Dendritic cell treated with granulocyte-macrophage colony-stimulating factor and Interleukin-4, amounts not matched to agents 40 ng/mL and 50 ng/mL, for 4 days (primary cell): ENCODE measurements around the gene PIGS.
"Not testable (repeated sequence)": the region's sequence is repeated elsewhere in the genome, so short reads cannot be mapped to it uniquely, and the experiment has no call there.

Source experiments
- H3K27ac Mint-ChIP-seq: one replicate; pipeline ENCODE4 v1.8.0; 2022; ENCODE audit warnings: mild to moderate bottlenecking, mixed read lengths
- H3K27me3 Mint-ChIP-seq: one replicate; pipeline ENCODE4 v1.8.0; 2022; ENCODE audit warnings: mild to moderate bottlenecking, mixed read lengths
- H3K36me3 Mint-ChIP-seq: one replicate; pipeline ENCODE4 v1.8.0; 2022; ENCODE audit warnings: low read depth, mixed read lengths
- H3K4me1 Mint-ChIP-seq: one replicate; pipeline ENCODE4 v1.8.0; 2022; ENCODE audit warnings: low read depth, mixed read lengths
- H3K4me3 Mint-ChIP-seq: one replicate; pipeline ENCODE4 v1.8.0; 2022; ENCODE audit warnings: mild to moderate bottlenecking, moderate library complexity, mixed read lengths
- H3K9me3 Mint-ChIP-seq: one replicate; pipeline ENCODE4 v1.8.0; 2022; ENCODE audit warnings: mixed read lengths
- intact Hi-C: fragments of 100-400 bp; cut with micrococcal nuclease; formaldehyde crosslinking; loops from one replicate; pipeline ENCODE4 v1.15.0; 2022

The PIGS gene

DNA sequence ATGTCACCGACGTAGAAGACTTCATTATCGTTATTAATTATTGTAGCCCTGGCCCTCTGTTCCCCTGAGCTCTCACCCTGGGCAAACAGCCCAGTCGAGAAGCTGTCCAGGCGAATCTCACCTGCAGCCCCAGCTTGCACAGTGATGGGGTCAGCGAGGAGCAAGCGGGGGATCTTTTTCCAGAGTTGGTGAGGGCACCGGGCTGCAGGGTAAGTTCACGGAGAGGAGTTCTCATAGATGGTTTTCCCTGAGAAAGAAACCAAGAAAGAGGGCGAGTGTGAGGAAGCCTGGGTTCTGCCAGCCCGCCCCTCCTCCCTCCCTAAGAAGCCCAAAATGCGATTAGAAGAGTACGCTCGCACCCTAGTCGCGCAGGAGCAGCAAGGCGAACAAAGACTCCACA, 27.1 kb upstream of the PIGS start:
- Mint-ChIP-seq H3K4me1 (peaks cover 30% of the 10 kb centered on the region), H3K4me3 (peak overlapping the region; percentile 88), H3K36me3 (peaks cover 45% of the 10 kb centered on the region), H3K27me3 (no peaks in the 10 kb centered on the region), H3K9me3 (no peaks in the 10 kb centered on the region), H3K27ac (peak overlapping the region; percentile 87)
- intact Hi-C loops, result loop anchor here (5.0 kb wide), 1 partner anchor 49 kb away; the partner anchor contains the start of gene BLTP2

DNA sequence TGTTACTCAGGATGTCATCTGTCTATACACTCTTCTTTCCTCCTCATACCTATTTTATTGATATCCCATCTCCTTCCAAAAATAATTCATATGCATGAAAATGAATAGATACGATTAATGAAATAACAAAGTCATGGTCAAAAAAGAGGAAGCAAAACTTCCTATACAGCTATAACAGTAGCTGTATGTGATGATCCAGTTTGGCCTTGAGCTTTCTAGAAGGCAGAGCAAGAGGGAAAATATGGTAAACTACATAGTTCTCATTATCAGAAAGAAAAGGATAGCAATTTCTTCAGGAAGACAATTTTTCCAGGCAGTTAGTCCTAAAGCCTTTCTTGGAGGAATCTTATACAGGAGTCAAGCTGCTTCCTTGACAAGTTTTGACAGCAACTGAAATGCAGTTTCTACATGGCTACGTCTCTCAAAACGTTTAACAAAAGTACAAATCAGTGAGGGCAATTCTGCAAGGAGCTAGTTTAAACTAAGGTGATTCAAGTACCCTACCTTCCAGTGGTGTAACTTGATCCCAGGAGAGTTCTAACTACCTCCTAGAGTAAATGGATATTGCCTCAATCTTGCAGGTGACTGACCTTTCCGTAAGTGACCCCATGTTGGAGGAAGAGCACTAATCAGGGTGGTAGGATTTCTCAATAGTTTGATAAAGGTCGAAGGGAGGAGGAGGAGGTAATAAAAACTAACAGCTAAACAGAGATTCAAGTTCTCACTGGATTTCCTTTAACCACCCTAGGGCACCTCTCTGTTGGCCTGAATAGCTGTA, 26.5 kb upstream of the PIGS start:
- Mint-ChIP-seq H3K4me3 (peak overlapping the region; percentile 88), H3K9me3 (no peaks in the 10 kb centered on the region), H3K4me1 (peaks cover 30% of the 10 kb centered on the region), H3K36me3 (peaks cover 45% of the 10 kb centered on the region), H3K27me3 (no peaks in the 10 kb centered on the region), H3K27ac (peak overlapping the region; percentile 87)
- intact Hi-C loops, result loop anchor here (5.0 kb wide), 1 partner anchor 50 kb away; the partner anchor contains the start of gene BLTP2

DNA sequence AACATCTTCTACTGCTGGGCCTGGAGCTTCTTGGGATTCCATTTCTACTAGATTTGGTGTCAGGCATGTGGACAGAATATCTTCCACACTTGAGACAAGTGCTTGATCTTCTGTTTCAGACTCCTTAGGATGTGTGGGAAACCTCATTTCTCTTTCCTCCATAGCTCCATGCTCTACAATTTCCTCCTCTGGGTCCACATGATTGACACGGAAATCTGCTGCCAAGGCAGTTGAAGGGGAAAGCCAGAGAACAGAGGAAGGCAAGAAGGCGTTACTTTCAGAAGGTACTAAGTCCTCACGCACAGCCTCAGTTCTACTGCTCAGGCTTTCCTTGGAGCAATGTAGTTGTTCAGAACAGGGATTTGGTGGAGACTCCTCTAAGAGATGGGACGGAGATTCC, 20.9 kb upstream of the PIGS start:
- Mint-ChIP-seq H3K9me3 (no peaks in the 10 kb centered on the region), H3K27me3 (no peaks in the 10 kb centered on the region), H3K4me1 (peaks cover 1% of the 10 kb centered on the region), H3K4me3 (no peak overlapping the region), H3K27ac (no peak overlapping the region), H3K36me3 (peaks cover 64% of the 10 kb centered on the region)
- intact Hi-C loops, result no loop called here

DNA sequence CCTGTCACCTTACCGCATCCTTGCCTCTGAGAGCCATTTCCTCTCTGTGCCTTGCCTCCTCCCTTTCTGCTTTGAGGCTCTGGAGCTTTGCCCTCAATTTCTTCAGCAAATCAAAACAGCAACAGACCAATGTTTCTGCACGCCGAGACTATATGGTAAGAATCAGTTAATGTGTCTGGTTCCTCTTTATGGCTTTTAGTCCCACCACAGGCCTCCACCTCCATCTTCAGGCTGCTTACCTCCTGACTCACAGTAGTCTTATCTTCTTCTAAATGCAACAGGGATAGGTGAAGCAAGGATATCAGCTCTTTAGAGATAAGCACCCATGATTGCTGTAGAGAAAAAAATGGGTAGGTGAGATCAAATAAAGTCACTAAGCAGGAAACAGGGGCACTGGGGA, 14.5 kb upstream of the PIGS start:
- Mint-ChIP-seq H3K4me3 (no peak overlapping the region), H3K4me1 (no peaks in the 10 kb centered on the region), H3K9me3 (no peaks in the 10 kb centered on the region), H3K36me3 (peaks cover 24% of the 10 kb centered on the region), H3K27ac (no peak overlapping the region), H3K27me3 (no peaks in the 10 kb centered on the region)
- intact Hi-C loops, result no loop called here

DNA sequence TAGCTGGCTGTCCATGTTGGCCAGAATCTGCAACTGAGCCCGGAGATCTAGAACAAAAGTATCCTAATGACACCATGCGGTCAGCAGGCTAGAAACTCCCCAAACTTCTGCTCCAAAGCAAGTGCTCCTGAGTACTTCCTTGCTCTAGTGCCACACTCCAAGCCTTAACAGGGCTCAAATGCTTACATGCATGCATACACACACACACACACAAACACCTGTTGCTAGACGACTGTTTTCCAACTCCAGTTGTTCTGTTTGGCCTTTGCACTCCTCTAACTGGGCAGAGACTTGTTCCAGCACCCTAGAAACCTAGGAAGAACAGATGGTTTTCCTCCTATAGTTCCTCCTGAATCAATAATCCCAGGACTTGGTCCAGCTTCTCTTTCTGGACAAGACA, 13.1 kb upstream of the PIGS start:
- H3K27me3 Mint-ChIP-seq, result no peaks in the 10 kb centered on the region
- no peak overlapping the region for H3K4me3 Mint-ChIP-seq
- H3K9me3 Mint-ChIP-seq, result no peaks in the 10 kb centered on the region
- peaks cover 29% of the 10 kb centered on the region for H3K36me3 Mint-ChIP-seq
- no peak overlapping the region for H3K27ac Mint-ChIP-seq
- intact Hi-C loops, result no loop called here
- no peaks in the 10 kb centered on the region for H3K4me1 Mint-ChIP-seq

DNA sequence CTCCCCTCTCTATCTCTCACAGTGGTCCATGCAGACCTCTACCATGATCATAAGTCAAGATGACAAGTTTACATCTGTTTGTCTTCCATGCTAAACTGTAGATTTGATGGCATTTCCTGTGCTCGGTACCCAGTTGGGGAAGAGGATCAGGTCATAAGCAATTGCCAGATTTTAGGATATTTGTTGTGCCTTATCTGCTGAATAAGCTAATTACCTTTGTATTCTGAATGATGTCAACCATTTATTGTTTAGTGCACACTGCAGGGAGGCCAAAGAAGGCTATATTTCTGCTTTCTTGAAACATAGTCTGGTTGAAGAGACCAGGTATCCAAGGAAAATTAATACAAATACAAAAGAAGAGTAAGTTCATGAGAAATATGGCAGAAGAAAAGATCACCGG, 11.2 kb upstream of the PIGS start:
- no peaks in the 10 kb centered on the region for H3K9me3 Mint-ChIP-seq
- H3K27me3 Mint-ChIP-seq, result no peaks in the 10 kb centered on the region
- H3K36me3 Mint-ChIP-seq, result peaks cover 35% of the 10 kb centered on the region
- H3K4me1 Mint-ChIP-seq, result no peaks in the 10 kb centered on the region
- H3K4me3 Mint-ChIP-seq, result no peak overlapping the region
- intact Hi-C loops, result no loop called here
- no peak overlapping the region for H3K27ac Mint-ChIP-seq

DNA sequence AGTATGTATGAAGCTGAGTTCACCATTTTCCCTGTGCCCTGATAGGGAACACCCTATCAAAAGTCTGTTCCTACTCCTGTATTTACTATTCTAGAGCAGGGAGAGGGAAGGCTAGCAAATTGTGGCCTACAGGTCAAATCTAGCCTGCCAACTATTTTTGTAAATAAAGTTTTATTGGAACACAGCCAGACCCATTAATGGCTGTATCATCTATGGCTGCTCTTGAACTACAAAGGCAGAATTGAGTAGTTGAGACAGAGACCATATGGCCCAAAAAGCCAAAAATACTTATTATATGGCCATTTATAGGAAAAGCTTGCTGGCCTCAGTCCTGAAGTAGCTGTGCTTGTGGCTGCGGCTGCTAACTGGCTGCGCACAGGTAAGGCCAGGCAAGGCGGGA, 9.6 kb upstream of the PIGS start:
- H3K4me1 Mint-ChIP-seq, result peaks cover 13% of the 10 kb centered on the region
- H3K9me3 Mint-ChIP-seq, result no peaks in the 10 kb centered on the region
- H3K36me3 Mint-ChIP-seq, result peaks cover 44% of the 10 kb centered on the region
- peaks cover 5% of the 10 kb centered on the region for H3K27me3 Mint-ChIP-seq
- no peak overlapping the region for H3K27ac Mint-ChIP-seq
- H3K4me3 Mint-ChIP-seq, result no peak overlapping the region
- intact Hi-C loops, result no loop called here

DNA sequence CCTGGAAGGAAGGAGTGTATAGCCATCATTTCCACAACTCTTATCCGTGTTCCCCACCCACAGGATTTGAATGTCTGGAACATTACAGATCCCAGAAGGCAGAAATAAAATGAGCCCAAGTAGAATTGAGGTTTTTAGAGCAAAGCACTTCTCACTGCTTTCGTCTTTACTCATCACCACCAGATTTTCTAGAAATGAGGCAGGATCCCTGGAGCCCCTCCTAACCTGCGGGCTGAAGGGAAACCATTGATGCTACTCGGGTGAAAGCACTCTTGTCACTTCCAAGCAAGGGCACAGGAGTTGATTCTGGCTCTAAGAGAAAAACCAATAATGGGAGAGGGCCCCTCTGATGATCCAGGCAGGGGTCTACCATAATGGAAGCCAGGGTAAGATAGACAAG, 8.2 kb upstream of the PIGS start:
- intact Hi-C loops, result no loop called here
- Mint-ChIP-seq H3K36me3 (peaks cover 52% of the 10 kb centered on the region), H3K9me3 (no peaks in the 10 kb centered on the region), H3K27me3 (peaks cover 9% of the 10 kb centered on the region), H3K4me1 (peaks cover 16% of the 10 kb centered on the region), H3K27ac (no peak overlapping the region), H3K4me3 (no peak overlapping the region)

DNA sequence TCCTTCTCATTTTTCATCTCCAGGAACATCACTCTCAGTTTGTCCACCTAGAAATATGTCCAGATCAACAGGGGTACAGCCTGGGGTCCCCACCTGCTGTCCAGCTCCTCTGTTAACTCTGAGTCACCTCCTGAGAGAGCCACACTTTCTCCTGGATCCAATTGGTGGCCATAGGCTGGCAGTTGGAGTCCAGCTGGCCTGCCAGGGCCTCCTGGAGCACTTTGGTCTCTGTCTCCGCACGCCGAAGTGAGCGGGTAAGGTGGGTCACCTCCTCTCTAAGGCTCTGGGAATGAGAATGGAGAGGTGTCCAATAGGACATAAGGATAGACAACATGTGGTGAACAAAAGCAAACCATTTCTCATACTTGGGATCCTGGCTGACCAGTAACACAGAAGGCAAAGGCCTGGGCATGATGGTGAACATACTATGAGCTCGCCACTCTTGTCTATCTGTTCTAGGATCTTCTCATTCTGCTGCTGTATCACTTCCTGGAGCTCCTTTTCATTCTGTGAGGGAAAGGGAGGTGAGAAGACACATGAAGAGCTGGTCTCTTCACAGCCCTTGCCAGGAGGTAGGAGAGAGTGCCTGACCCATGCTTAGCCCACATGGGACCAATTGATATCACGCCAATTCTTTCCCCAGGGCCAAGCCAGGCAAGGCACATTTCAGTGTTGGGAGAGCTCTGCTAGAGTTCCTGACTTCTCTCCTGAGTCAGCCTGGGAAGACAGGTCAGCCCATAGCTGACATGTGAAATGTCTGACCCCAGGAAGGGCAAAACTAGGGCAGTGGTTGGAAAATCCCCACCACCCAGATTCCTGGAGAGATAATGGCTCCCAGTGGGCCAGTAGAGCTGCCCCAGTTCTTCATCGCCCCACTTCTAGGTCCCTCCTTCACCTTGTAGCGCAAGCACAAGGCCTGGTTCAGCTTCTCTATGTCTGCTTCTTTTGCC, 7.2 kb upstream of the PIGS start:
- H3K36me3 Mint-ChIP-seq, result peaks cover 62% of the 10 kb centered on the region
- H3K4me1 Mint-ChIP-seq, result peaks cover 16% of the 10 kb centered on the region
- H3K27ac Mint-ChIP-seq, result no peak overlapping the region
- no peak overlapping the region for H3K4me3 Mint-ChIP-seq
- intact Hi-C loops, result no loop called here
- H3K27me3 Mint-ChIP-seq, result peaks cover 9% of the 10 kb centered on the region
- no peaks in the 10 kb centered on the region for H3K9me3 Mint-ChIP-seq

DNA sequence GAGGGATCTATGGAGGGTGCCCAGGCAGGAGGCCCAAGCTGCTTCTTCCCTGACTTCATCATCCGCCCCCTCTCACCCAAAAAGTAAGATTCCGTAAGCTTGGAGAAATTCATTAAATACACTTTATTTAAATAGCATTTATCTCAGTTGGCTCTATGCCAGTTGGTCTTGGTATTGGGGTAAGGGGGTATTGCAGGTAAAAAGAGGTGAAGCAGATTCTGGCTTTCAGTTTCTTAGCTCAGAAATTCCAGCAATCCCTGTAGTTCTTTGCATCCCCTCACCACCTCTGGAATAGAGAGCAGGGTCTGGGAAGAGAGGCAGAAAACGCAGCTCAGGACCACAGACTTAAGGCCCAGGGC, 6.1 kb upstream of the PIGS start:
- peaks cover 21% of the 10 kb centered on the region for H3K4me1 Mint-ChIP-seq
- H3K36me3 Mint-ChIP-seq, result peaks cover 72% of the 10 kb centered on the region
- H3K9me3 Mint-ChIP-seq, result no peaks in the 10 kb centered on the region
- H3K4me3 Mint-ChIP-seq, result no peak overlapping the region
- peaks cover 15% of the 10 kb centered on the region for H3K27me3 Mint-ChIP-seq
- intact Hi-C loops, result no loop called here
- no peak overlapping the region for H3K27ac Mint-ChIP-seq

DNA sequence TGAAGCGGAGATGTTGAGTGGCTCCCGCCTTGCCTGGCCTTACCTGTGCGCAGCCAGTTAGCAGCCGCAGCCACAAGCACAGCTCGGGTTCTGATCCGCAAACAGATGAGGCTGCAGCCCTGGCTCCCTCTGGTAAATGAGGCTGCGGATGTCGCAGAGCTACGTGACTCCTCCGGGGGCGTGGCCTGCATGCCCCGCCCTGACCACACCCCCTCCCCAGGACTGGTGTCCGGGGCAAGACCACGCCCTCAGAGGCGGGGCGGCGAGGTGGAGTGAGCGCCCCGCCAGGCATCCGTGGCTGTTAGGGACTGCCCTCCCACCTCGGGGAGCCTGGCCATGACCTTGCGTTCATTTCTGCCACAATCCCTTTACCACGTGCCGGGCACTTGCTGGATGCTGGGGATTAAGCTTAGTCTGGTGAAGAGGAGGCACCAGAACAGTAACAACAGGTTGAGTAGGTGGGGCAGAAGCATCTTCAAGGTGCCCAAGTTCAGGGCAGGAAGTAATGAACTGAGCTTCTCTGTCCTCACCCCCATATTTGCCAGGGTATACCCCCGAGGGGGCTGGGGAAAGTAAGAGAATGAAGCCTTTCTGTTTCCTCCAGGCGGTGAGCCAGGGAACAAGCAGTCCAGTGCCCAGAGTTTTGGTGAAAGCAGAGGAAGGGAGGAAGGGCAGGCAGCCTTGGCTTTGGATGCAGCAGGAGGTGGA, 5.6 kb upstream of the PIGS start, which contains the start of gene ALDOC:
ALDOC (minus strand) TSS at position 138 of the 708 bp plus-strand sequence. CDS start 1,363 bp downstream, outside the sequence.
- H3K36me3 Mint-ChIP-seq, result peaks cover 72% of the 10 kb centered on the region
- peaks cover 26% of the 10 kb centered on the region for H3K4me1 Mint-ChIP-seq
- H3K4me3 Mint-ChIP-seq, result peak within 1 kb of the TSS; percentile 74
- intact Hi-C loops, result no loop called here
- peak within 1 kb of the TSS; percentile 17 for H3K27ac Mint-ChIP-seq
- H3K27me3 Mint-ChIP-seq, result peaks cover 15% of the 10 kb centered on the region
- no peaks in the 10 kb centered on the region for H3K9me3 Mint-ChIP-seq

DNA sequence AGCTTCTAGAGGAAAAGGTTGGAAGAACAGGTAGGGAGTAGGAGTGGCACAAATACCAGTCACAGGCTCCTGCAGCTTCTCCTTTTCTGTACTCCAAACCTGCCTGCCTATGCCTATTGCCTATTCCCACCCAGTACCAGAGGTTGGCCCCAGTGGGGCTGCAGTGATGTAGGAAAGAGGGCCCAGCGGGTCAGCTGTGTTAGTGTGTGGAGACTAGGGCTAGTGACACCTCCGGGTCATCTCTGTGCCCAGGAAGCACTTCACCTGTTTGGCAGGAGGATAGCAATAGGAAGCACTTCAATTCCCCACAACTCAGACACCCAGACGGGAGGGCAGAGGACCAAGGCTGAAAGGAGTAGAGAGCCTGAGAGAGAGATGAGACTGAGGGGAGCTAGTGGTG, 4.7 kb upstream of the PIGS start:
- H3K27ac Mint-ChIP-seq, result peak overlapping the region; percentile 17
- H3K27me3 Mint-ChIP-seq, result peaks cover 15% of the 10 kb centered on the region
- peak overlapping the region; percentile 74 for H3K4me3 Mint-ChIP-seq
- peaks cover 26% of the 10 kb centered on the region for H3K4me1 Mint-ChIP-seq
- intact Hi-C loops, H3K9me3 Mint-ChIP-seq: not testable (repeated sequence)
- H3K36me3 Mint-ChIP-seq, result peaks cover 78% of the 10 kb centered on the region

DNA sequence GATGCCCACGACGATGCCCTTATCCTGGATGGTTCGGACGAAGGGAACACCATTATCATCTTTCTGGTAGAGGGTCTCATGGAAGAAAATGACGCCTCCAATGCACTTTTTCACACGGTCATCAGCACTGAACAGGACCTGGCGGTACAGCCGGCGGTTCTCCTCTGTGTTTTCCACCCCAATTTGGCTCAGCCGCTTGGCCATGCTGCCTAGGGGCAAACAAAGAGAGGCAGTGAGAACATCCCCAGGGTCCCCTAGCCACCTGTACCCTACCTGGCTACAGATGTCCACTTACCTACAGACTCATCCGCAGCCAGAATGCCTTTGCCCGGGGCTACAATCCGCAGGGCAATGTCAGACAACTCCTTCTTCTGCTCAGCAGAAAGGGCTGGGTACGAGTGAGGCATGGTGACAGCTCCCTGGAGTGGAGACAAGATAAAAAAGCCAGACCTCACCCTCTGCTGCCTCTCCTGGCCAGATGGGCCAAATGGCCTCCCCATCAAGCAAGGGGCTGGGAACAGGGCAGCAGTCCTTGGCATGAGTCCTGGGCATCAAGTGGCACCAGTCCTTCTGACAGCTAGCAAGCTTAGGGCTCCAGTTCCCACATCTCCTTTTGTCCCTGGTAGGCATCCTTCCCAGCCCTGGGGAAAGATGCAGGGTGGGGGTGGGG, 3.9 kb upstream of the PIGS start:
- peaks cover 15% of the 10 kb centered on the region for H3K27me3 Mint-ChIP-seq
- H3K27ac Mint-ChIP-seq, result no peak overlapping the region
- H3K36me3 Mint-ChIP-seq, result peaks cover 76% of the 10 kb centered on the region
- H3K9me3 Mint-ChIP-seq, result no peaks in the 10 kb centered on the region
- H3K4me1 Mint-ChIP-seq, result peaks cover 26% of the 10 kb centered on the region
- no peak overlapping the region for H3K4me3 Mint-ChIP-seq
- intact Hi-C loops, result no loop called here
